ENCODE results near the gene OSCAR. TPM values are rescaled to one million over a fixed set of nuclear protein-coding genes. Genes with fewer than 3 reads are reported as not detected.

The OSCAR gene
- total RNA-seq, 1 donor from 2014 or later = 0.37 TPM

DNA sequence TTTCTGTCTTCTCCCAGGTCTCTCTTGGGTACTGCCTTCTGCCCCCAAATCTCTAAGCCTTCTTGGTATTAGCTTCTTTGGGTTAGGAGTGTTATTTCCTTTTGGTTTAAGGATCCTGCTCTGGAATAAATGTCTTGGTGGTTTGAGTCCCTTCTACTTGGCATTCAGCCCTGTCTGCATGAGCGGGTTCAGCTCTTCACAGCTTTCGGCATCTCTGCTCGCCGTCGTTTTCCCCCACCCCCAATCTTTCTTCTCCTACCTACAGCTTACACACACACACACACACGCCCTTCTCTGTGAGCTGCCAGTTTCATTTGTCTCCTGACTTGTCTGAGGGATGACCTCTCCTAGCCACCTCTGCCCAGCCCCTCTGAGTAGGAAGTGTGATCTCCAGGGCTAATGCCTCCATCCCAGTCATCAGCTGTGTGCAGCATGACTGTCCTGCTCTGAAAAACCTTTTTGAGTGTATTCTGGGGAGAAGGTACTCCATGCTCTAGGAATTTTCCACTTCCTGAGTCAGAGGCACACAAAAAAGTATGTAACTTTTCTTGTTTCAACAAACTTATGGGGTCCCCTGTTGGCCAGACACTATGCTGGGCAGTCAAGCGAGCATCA is 41.7 kb upstream of the OSCAR start:
- H3K27ac Mint-ChIP-seq (ENCODE audit: unreplicated experiment) = peak overlapping the region; percentile 73
- peaks cover 29% of the 10 kb centered on the region for H3K36me3 Mint-ChIP-seq (ENCODE audit: low read depth)
- H3K27me3 Mint-ChIP-seq (ENCODE audit: low read depth) = no peaks in the 10 kb centered on the region
- peaks cover 39% of the 10 kb centered on the region for H3K4me1 Mint-ChIP-seq (ENCODE audit: low read depth)
- no peak overlapping the region for H3K4me3 Mint-ChIP-seq (ENCODE audit: unreplicated experiment)
- DNase-seq (ENCODE audit: low spot score) = no peak
- no peaks in the 10 kb centered on the region for H3K9me3 Mint-ChIP-seq (ENCODE audit: low read depth)
- TF ChIP-seq, protein P1, sequence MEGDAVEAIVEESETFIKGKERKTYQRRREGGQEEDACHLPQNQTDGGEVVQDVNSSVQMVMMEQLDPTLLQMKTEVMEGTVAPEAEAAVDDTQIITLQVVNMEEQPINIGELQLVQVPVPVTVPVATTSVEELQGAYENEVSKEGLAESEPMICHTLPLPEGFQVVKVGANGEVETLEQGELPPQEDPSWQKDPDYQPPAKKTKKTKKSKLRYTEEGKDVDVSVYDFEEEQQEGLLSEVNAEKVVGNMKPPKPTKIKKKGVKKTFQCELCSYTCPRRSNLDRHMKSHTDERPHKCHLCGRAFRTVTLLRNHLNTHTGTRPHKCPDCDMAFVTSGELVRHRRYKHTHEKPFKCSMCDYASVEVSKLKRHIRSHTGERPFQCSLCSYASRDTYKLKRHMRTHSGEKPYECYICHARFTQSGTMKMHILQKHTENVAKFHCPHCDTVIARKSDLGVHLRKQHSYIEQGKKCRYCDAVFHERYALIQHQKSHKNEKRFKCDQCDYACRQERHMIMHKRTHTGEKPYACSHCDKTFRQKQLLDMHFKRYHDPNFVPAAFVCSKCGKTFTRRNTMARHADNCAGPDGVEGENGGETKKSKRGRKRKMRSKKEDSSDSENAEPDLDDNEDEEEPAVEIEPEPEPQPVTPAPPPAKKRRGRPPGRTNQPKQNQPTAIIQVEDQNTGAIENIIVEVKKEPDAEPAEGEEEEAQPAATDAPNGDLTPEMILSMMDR (IDR thresholded peaks at IDR 0.05) = no peak

DNA sequence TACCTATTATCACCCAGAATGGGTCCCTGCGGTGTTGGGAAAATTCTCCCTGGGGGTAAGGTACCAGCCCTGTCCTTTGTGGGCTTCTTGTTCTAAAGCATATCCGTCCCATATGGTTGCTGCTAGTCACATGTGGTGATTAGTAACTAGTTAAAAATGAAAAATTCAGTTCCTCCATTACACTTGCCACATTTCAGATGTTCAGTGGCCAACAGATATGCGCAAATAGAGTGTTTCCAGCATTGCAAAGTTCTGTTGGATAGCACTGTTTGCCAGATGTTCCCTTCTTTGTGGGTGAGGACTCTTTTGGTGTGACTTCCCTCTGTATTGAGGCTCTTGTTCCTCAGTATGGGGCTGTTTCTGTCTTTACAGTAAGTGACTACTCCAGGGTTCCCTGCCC is 40.8 kb upstream of the OSCAR start:
- Mint-ChIP-seq H3K9me3 (ENCODE audit: low read depth) (no peaks in the 10 kb centered on the region), H3K36me3 (ENCODE audit: low read depth) (peaks cover 22% of the 10 kb centered on the region), H3K27ac (ENCODE audit: unreplicated experiment) (no peak overlapping the region), H3K4me3 (ENCODE audit: unreplicated experiment) (no peak overlapping the region), H3K4me1 (ENCODE audit: low read depth) (peaks cover 44% of the 10 kb centered on the region), H3K27me3 (ENCODE audit: low read depth) (no peaks in the 10 kb centered on the region)
- no peak for DNase-seq (ENCODE audit: low spot score)
- TF ChIP-seq, protein P1 (IDR thresholded peaks at IDR 0.05) = no peak

DNA sequence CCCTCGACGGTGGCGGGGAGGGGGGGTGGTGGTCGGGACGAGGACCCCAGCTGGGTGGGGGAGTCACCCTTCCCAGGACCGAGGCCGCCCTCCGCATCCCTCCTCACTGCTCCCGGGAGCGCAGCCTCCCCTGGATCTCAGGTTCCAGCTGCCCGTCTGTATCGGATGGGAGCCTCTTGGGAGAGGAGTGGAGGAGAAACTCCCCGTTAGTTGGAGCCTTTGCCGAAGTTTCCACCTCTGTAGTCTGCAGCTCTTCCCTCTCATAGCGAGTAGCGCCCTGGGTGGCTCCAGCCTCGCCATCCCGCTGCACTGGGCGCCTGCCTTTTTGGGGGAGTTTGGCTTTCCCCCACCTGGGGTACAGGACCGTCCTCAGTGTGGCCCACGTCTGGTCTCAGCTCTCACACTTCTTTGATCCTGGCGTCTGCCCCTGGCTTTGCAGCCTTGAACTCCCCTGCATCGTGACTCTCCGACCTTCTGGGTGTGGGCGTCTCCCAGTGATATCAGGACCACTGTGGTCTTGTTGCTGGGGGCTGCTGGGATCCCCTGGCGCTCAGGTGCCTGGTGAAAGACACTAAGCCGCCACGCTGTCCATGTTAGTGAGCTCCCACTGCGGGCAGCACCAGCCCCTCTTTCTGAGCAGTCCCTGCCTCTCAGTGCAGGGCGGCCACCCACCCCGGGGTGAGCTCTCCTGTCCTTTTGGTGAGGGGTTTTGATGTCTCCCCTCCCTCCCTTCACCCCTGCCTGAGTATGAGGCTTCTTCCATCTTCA is 38.1 kb upstream of the OSCAR start:
- H3K4me1 Mint-ChIP-seq (ENCODE audit: low read depth) = peaks cover 51% of the 10 kb centered on the region
- peak overlapping the region; percentile 81 for H3K4me3 Mint-ChIP-seq (ENCODE audit: unreplicated experiment)
- H3K36me3 Mint-ChIP-seq (ENCODE audit: low read depth) = peaks cover 7% of the 10 kb centered on the region
- no peaks in the 10 kb centered on the region for H3K9me3 Mint-ChIP-seq (ENCODE audit: low read depth)
- peaks cover 4% of the 10 kb centered on the region for H3K27me3 Mint-ChIP-seq (ENCODE audit: low read depth)
- H3K27ac Mint-ChIP-seq (ENCODE audit: unreplicated experiment) = peak overlapping the region; percentile 92
- TF ChIP-seq, protein P1 (IDR thresholded peaks at IDR 0.05) = no peak
- DNase-seq (ENCODE audit: low spot score) = no peak

DNA sequence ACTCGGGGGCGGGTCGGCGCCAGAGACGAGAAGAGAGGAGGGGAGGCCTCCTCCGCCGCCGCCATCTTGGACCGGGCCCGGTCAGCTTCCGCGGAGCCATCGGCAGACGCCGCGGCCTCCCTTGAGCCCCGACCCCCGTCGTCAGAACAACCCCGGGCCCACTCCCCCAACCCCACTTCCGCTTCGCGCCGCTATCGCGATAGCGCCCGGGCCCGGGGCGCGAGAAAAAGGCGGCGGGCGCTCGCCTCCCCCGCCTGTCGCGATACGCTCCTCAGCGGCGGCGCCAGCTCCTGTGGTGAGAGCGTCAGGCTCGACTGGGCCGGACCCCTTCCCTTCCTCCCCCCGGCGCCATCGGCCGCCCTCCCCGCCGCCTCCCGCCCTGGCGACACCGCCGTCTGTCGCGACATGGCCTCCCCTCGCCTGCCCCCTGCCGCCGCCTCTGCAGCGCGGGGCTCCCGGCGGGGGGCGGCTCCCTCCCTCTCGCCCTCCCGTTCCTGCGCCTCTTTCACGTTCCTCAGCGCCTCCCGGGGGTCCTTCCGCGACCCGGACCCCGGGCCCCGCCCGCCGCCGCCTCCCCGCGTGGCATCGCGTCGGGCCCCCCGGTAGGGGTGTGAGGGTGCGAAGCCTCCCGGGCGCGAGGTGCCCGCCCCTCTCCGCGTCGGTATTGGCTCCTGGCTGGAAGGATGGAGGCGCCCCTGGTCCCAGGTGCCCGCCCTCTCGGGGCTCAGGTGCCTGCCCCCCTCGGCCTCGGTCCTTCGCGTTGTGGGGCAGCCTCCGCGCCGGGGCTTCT is 37.3 kb upstream of the OSCAR start, which contains the start of gene CNOT3:
Gene CNOT3 (plus strand): TSS at position 64 of the 790 bp plus-strand sequence. CDS start 5,217 bp downstream, outside the sequence.
- Mint-ChIP-seq H3K4me3 (ENCODE audit: unreplicated experiment) (peak within 1 kb of the TSS; percentile 81), H3K36me3 (ENCODE audit: low read depth) (peaks cover under 1% of the 10 kb centered on the region), H3K27me3 (ENCODE audit: low read depth) (peaks cover 4% of the 10 kb centered on the region), H3K4me1 (ENCODE audit: low read depth) (peaks cover 51% of the 10 kb centered on the region), H3K9me3 (ENCODE audit: low read depth) (no peaks in the 10 kb centered on the region), H3K27ac (ENCODE audit: unreplicated experiment) (peak within 1 kb of the TSS; percentile 93)
- DNase-seq (ENCODE audit: low spot score) = no peak
- TF ChIP-seq, protein P1 (IDR thresholded peaks at IDR 0.05) = peak; percentile 63

Data from chondrocyte (in vitro differentiated cells).